Measurements from ENCODE around the gene GFRA1. TPM values are rescaled to one million over a fixed set of nuclear protein-coding genes. Genes with fewer than 3 reads are reported as not detected.

Gene GFRA1
- total and polyA plus RNA-seq, 2 donors (not counting 1 experiment from before 2014, with no cell fraction given), result 6.3 to 29.6 TPM

- H3K4me2 ChIP-seq (ENCODE audit: extremely low read depth, insufficient read depth, low read length), result no peak overlapping the region
- no peak for DNase-seq (ENCODE audit: low read depth in 2 of 2)
- no peak overlapping the region for H3K9ac ChIP-seq (ENCODE audit: insufficient read depth, low read length)
- H3K9me3 ChIP-seq (ENCODE audit: control insufficient read depth, insufficient read depth, low read depth, low read length), result no peaks in the 10 kb centered on the region
- H2AFZ ChIP-seq (ENCODE audit: low read length), result no peak overlapping the region
- H3K4me3 ChIP-seq (replicated peaks in 1 of 4; ENCODE audit: control extremely low read depth in 1 of 4, insufficient read depth in 1 of 4, low read depth in 3 of 4, low read length in 4 of 4), result no peak overlapping the region
- no peaks in the 10 kb centered on the region for H3K4me1 ChIP-seq (ENCODE audit: control insufficient read depth, extremely low read depth, insufficient read depth, low read length)
- no peak overlapping the region for H3K27ac ChIP-seq (ENCODE audit: insufficient read depth, low read length)
- H4K20me1 ChIP-seq (ENCODE audit: control insufficient read depth, extremely low read depth, insufficient read depth, low read length), result no peaks in the 10 kb centered on the region
- H3K36me3 ChIP-seq (ENCODE audit: control insufficient read depth, insufficient read depth, low read length), result no peaks in the 10 kb centered on the region
- H3K79me2 ChIP-seq (ENCODE audit: control insufficient read depth, insufficient read depth, low read length), result no peaks in the 10 kb centered on the region
- H3K27me3 ChIP-seq (ENCODE audit: control insufficient read depth, insufficient read depth, low read length), result no peaks in the 10 kb centered on the region
- no peak for TF ChIP-seq EZH2 (IDR thresholded peaks at IDR 0.05; ENCODE audit: low read length, missing control alignments)
- TF ChIP-seq CTCF (conservative IDR thresholded peaks at IDR 0.05 in 1 of 2, IDR thresholded peaks at IDR 0.05 in 1 of 2; ENCODE audit: low read depth in 1 of 2, low read length in 2 of 2), result no peak
Measured at GRCh38 chr10:116268976-116269375, 4.0 kb downstream of the GFRA1 start.

GRCh38 chr10:116265686-116266085, 7.3 kb downstream of the GFRA1 start:
- TF ChIP-seq EZH2 (IDR thresholded peaks at IDR 0.05; ENCODE audit: low read length, missing control alignments) (no peak), CTCF (conservative IDR thresholded peaks at IDR 0.05 in 1 of 2, IDR thresholded peaks at IDR 0.05 in 1 of 2; ENCODE audit: low read depth in 1 of 2, low read length in 2 of 2) (no peak)
- Histone ChIP-seq H3K4me3 (replicated peaks in 1 of 4; ENCODE audit: control extremely low read depth in 1 of 4, insufficient read depth in 1 of 4, low read depth in 3 of 4, low read length in 4 of 4) (no peak overlapping the region), H3K27me3 (ENCODE audit: control insufficient read depth, insufficient read depth, low read length) (no peaks in the 10 kb centered on the region), H3K27ac (ENCODE audit: insufficient read depth, low read length) (no peak overlapping the region), H3K4me2 (ENCODE audit: extremely low read depth, insufficient read depth, low read length) (no peak overlapping the region), H3K36me3 (ENCODE audit: control insufficient read depth, insufficient read depth, low read length) (no peaks in the 10 kb centered on the region), H4K20me1 (ENCODE audit: control insufficient read depth, extremely low read depth, insufficient read depth, low read length) (no peaks in the 10 kb centered on the region), H3K79me2 (ENCODE audit: control insufficient read depth, insufficient read depth, low read length) (no peaks in the 10 kb centered on the region), H2AFZ (ENCODE audit: low read length) (no peak overlapping the region), H3K9ac (ENCODE audit: insufficient read depth, low read length) (no peak overlapping the region), H3K9me3 (ENCODE audit: control insufficient read depth, insufficient read depth, low read depth, low read length) (no peaks in the 10 kb centered on the region), H3K4me1 (ENCODE audit: control insufficient read depth, extremely low read depth, insufficient read depth, low read length) (no peaks in the 10 kb centered on the region)
- DNase-seq (ENCODE audit: low read depth in 2 of 2), result no peak

- H4K20me1 ChIP-seq (ENCODE audit: control insufficient read depth, extremely low read depth, insufficient read depth, low read length), result no peaks in the 10 kb centered on the region
- no peak overlapping the region for H2AFZ ChIP-seq (ENCODE audit: low read length)
- H3K36me3 ChIP-seq (ENCODE audit: control insufficient read depth, insufficient read depth, low read length), result no peaks in the 10 kb centered on the region
- H3K4me2 ChIP-seq (ENCODE audit: extremely low read depth, insufficient read depth, low read length), result no peak overlapping the region
- DNase-seq (ENCODE audit: low read depth in 2 of 2), result peak in 1 of 2 donors; percentile 70
- H3K27me3 ChIP-seq (ENCODE audit: control insufficient read depth, insufficient read depth, low read length), result no peaks in the 10 kb centered on the region
- H3K27ac ChIP-seq (ENCODE audit: insufficient read depth, low read length), result no peak overlapping the region
- no peaks in the 10 kb centered on the region for H3K79me2 ChIP-seq (ENCODE audit: control insufficient read depth, insufficient read depth, low read length)
- no peak overlapping the region for H3K9ac ChIP-seq (ENCODE audit: insufficient read depth, low read length)
- H3K4me3 ChIP-seq (replicated peaks in 1 of 4; ENCODE audit: control extremely low read depth in 1 of 4, insufficient read depth in 1 of 4, low read depth in 3 of 4, low read length in 4 of 4), result no peak overlapping the region
- no peak for TF ChIP-seq EZH2 (IDR thresholded peaks at IDR 0.05; ENCODE audit: low read length, missing control alignments)
- TF ChIP-seq CTCF (conservative IDR thresholded peaks at IDR 0.05 in 1 of 2, IDR thresholded peaks at IDR 0.05 in 1 of 2; ENCODE audit: low read depth in 1 of 2, low read length in 2 of 2), result no peak
- no peaks in the 10 kb centered on the region for H3K4me1 ChIP-seq (ENCODE audit: control insufficient read depth, extremely low read depth, insufficient read depth, low read length)
- H3K9me3 ChIP-seq (ENCODE audit: control insufficient read depth, insufficient read depth, low read depth, low read length), result no peaks in the 10 kb centered on the region
Measured at GRCh38 chr10:116263870-116264655, 8.9 kb downstream of the GFRA1 start.
